ENCODE data around the gene PAOX.
A peak's percentile ranks its signal among the peaks of the same experiment; 100 is the strongest.

DNA sequence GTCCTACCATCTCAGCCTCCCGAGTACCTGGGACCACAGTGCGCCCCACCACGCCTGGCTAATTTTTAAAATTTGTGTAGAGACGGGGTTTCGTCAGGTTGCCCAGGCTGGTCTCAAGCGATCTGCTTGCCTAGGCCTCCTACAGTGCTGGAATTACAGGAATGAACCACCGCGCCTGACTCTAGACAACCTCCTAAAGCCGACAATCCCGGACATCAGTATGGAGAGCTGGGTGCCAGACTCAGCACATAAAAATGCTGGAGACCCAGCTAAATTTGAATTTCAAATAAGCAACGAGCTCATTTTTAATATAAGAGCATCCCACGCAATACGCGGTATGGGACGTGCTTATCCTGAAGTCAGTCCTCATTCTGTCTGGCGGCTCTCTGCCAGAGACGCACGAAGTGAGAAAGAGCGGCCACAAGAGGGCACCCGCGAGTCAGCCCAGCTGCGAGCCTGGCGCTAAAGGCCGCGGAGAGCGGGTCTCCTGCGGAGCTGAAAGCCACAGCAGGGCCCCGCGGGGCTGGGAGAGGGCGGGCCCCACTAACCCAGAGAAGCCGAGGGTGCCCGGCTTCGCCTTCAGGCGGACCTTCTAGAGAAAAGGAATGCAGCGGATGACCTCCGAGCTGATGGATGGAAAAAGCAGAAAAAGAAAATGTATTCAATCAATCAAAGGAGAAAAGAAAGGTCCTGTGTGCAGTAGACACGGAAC lies 49.4 kb upstream of the PAOX start:
- TF ChIP-seq, protein P1, sequence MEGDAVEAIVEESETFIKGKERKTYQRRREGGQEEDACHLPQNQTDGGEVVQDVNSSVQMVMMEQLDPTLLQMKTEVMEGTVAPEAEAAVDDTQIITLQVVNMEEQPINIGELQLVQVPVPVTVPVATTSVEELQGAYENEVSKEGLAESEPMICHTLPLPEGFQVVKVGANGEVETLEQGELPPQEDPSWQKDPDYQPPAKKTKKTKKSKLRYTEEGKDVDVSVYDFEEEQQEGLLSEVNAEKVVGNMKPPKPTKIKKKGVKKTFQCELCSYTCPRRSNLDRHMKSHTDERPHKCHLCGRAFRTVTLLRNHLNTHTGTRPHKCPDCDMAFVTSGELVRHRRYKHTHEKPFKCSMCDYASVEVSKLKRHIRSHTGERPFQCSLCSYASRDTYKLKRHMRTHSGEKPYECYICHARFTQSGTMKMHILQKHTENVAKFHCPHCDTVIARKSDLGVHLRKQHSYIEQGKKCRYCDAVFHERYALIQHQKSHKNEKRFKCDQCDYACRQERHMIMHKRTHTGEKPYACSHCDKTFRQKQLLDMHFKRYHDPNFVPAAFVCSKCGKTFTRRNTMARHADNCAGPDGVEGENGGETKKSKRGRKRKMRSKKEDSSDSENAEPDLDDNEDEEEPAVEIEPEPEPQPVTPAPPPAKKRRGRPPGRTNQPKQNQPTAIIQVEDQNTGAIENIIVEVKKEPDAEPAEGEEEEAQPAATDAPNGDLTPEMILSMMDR (IDR thresholded peaks at IDR 0.05), result peak; percentile 68 to 99 (median 86)
- TF ChIP-seq POLR2A (IDR thresholded peaks at IDR 0.05), result no peak

Measured in thyroid gland (tissue), 4 donors.